Measurements from ENCODE around the gene GCNT2.

GRCh38 chr6:10481101-10481500 is 40.0 kb upstream of the GCNT2 start:
- TF ChIP-seq CTCF (IDR thresholded peaks at IDR 0.05): no peak
- TF ChIP-seq POLR2A (IDR thresholded peaks at IDR 0.05): no peak
- TF ChIP-seq POLR2AphosphoS5 (IDR thresholded peaks at IDR 0.05): no peak

All from gastroesophageal sphincter (tissue), 3 donors.